22Rv1 (cell line): ENCODE data around the gene SIDT1.

ENCODE experiments used
- H3K27ac ChIP-seq: fragments of 450-650 bp; 2 replicates; pipeline ENCODE4 v1.5.1; 2017
- CTCF ChIP-seq: fragments of 450-650 bp; IDR thresholded peaks from 2 replicates; pipeline ENCODE4 v1.5.1; 2017; ENCODE audit warnings: mild to moderate bottlenecking
- ZFX ChIP-seq: fragments of 450-650 bp; IDR thresholded peaks from 2 replicates; pipeline ENCODE4 v1.6.1; 2017; ENCODE audit warnings: antibody characterized with exemption, borderline replicate concordance

The SIDT1 gene

GRCh38 chr3:113623811-113624210 lies 91.5 kb downstream of the SIDT1 start:
- H3K27ac ChIP-seq: no peak overlapping the region
- TF ChIP-seq CTCF (no peak), ZFX (no peak)

GRCh38 chr3:113625834-113626233 lies 93.5 kb downstream of the SIDT1 start:
- TF ChIP-seq CTCF: no peak
- TF ChIP-seq ZFX: no peak
- no peak overlapping the region for H3K27ac ChIP-seq

- H3K27ac ChIP-seq: no peak overlapping the region
- TF ChIP-seq ZFX (no peak), CTCF (peak; percentile 97)
Observed at GRCh38 chr3:113626503-113627371, 94.4 kb downstream of the SIDT1 start.

- H3K27ac ChIP-seq: no peak overlapping the region
- TF ChIP-seq ZFX: no peak
- no peak for TF ChIP-seq CTCF
Observed at GRCh38 chr3:113628316-113628715, 96.0 kb downstream of the SIDT1 start.

GRCh38 chr3:113628788-113629187 lies 96.4 kb downstream of the SIDT1 start:
- H3K27ac ChIP-seq: no peak overlapping the region
- TF ChIP-seq CTCF (no peak), ZFX (no peak)

- TF ChIP-seq ZFX (no peak), CTCF (no peak)
Observed at GRCh38 chr3:113629584-113630421, 97.4 kb downstream of the SIDT1 start.

More at GRCh38 chr3:113629584-113630421, 97.4 kb downstream of the SIDT1 start:
- no peak overlapping the region for H3K27ac ChIP-seq
